ENCODE results near the gene ALG10B.
"Not testable (repeated sequence)": the region's sequence is repeated elsewhere in the genome, so short reads cannot be mapped to it uniquely, and the experiment has no call there.

ALG10B gene

GRCh38 chr12:38316391-38317129 lies at the start of gene ALG10B:
Gene ALG10B, plus strand, starts transcription at chr12:38316774. Its CDS starts 120 bp downstream, at chr12:38316894.
- in situ Hi-C loops (cut with MboI; ENCODE audit: low pct_unique_long_range_greater_than_20kb, low sequenced_read_pairs): loop anchor here (25.0 kb wide), 2 partner anchors 179 to 254 kb away; no protein-coding TSS in a partner anchor
- peak; percentile 99 for DNase-seq

DNA sequence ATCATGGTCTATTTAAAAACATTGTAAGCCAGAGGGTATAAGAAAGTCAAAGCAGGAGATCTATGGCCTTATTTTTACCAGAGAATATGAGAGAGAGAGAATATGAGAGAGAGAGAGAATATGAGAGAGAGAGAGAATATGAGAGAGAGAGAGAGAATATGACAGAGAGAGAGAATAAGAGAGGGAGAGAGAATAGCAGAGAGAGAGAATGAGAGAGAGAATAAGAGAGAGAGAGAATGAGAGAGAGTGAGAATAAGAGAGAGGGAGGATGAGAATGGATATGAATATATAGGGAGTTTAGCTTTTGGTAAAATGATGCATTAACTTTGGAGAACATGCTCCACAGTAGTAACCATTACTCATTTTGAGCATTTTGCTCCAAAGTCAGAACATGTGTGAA lies 48.0 kb upstream of the ALG10B start:
- in situ Hi-C loops (cut with MboI; ENCODE audit: low pct_unique_long_range_greater_than_20kb, low sequenced_read_pairs): no loop called here
- no peak for DNase-seq

DNA sequence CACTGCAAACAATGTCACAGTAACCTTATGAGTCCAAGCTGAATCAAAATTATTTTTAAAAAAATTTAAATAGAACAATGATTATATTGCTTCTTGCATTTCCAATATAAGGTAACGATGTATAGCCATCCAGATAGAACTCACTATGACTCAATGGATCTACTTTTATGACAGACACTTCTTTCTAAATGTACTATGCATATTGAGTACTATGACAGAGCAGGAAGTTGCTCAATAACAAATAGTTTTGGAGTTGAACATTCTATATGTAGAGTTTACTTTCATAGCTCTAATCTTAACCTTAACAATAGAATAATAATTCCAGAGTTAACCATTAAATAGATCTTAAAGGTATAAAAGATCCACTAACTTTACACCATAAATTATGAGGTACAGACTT lies 46.7 kb upstream of the ALG10B start:
- in situ Hi-C loops (cut with MboI; ENCODE audit: low pct_unique_long_range_greater_than_20kb, low sequenced_read_pairs): no loop called here
- DNase-seq: no peak

DNA sequence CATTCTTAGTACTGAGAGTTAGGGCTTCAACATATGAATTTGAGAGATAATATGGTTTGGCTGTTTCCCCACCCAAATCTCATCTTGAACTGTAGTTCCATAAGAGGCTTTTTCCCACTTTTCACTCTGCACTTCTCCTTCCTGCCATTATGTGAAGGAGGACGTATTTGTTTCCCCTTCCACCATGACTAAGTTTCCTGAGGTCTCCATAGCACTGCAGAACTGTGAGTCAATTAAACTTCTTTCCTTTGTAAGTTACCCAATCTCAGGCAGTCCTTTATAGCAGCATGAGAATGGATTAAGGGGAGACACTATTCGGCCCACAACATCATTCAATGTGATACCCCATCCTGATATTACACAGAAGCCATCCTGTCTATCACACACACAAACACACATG lies 36.8 kb upstream of the ALG10B start:
- no peak for DNase-seq
- in situ Hi-C loops (cut with MboI; ENCODE audit: low pct_unique_long_range_greater_than_20kb, low sequenced_read_pairs): no loop called here

- no peak for DNase-seq
- in situ Hi-C loops (cut with MboI; ENCODE audit: low pct_unique_long_range_greater_than_20kb, low sequenced_read_pairs): no loop called here
Measured at GRCh38 chr12:38282886-38283285, 33.7 kb upstream of the ALG10B start.

DNA sequence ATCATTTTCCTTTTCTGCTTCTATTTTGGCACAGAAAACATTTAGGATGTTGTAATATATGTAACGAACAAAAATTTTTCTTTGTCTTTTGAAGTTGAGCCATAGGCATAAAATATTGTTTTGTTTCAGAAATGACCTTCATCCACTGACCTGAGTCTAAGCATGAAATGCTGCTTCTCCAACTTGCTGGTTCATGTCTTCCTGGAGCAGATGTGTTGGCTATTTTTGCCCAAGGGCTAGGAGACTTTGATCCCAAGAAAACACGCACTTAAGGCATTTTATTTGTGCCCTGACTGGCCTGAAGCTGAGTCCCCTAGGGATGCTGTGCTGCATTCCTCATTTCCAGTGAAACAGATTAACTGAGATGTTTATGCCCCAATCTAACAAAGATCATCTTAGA lies 27.2 kb upstream of the ALG10B start:
- no peak for DNase-seq
- in situ Hi-C loops (cut with MboI; ENCODE audit: low pct_unique_long_range_greater_than_20kb, low sequenced_read_pairs): no loop called here

GRCh38 chr12:38291160-38291559 lies 25.4 kb upstream of the ALG10B start:
- DNase-seq: no peak
- in situ Hi-C loops (cut with MboI; ENCODE audit: low pct_unique_long_range_greater_than_20kb, low sequenced_read_pairs): no loop called here

DNA sequence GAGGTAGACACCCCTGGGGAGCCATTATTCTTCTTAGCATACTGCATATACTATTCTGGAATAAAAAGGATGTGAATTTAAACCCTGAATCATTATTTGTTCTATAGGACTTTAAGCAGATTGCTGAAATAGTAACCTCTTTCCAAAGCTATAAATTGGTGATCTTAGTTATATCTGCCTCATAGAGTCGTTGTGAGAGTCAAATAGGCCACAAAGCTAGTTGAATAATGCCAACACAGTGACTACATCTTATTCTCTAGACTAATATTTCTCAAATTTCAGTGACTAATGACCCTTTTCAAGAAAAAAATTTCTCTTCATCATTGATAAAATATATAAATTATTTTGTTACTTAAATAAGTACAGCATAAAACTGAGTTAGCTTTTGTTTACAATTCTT lies 13.6 kb upstream of the ALG10B start:
- in situ Hi-C loops (cut with MboI; ENCODE audit: low pct_unique_long_range_greater_than_20kb, low sequenced_read_pairs): loop anchor here (25.0 kb wide), 2 partner anchors 166 to 241 kb away; no protein-coding TSS in a partner anchor

DNA sequence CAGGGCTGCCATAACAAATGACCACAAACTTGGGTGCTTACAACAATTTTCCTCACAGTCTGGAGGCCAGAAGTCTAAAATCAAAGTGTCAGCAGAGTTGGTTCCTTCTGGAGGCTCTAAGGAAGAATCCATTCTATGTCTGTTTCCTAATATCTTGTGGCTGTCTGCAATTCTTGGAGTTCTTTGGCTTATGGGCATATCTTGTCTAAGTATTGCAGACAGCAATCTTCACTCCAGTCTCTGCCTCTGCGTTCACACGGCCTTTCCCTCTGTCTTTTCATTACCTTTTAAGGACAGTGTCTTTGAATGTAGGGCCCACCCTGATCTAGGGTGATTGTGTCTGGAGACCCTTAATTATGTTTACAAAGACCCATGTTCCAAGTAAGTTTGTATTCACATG lies 5.4 kb downstream of the ALG10B start:
- in situ Hi-C loops (cut with MboI; ENCODE audit: low pct_unique_long_range_greater_than_20kb, low sequenced_read_pairs): loop anchor here (25.0 kb wide), 2 partner anchors 185 to 260 kb away; no protein-coding TSS in a partner anchor

More for the DNA sequence above, 13.6 kb upstream of the ALG10B start:
- DNase-seq: not testable (repeated sequence)

DNA sequence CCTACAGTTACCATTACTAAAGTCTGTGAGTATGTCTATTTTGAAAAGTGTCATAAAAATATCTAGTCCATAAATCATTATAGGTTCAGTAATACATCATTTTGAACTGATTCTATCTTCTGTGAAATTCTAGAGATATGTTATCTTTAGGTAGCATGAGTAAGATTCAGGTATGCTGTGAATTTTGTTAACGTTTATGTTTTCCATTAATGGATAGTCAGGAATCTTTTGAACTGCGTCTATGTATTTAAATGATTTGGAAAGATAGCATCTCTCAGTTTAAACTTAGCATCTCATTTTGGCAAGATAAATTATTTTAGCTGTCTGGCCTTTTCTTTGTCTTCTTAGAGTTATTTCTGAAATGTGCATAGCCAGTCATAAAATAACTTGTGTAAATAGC lies 8.3 kb downstream of the ALG10B start:
- in situ Hi-C loops (cut with MboI; ENCODE audit: low pct_unique_long_range_greater_than_20kb, low sequenced_read_pairs): loop anchor here (25.0 kb wide), 3 partner anchors 188 to 587 kb away; partner anchors contain the start of gene CPNE8
- DNase-seq: no peak

More for the DNA sequence above, 5.4 kb downstream of the ALG10B start:
- not testable (repeated sequence) for DNase-seq

GRCh38 chr12:38327356-38327755 lies 10.8 kb downstream of the ALG10B start:
- in situ Hi-C loops (cut with MboI; ENCODE audit: low pct_unique_long_range_greater_than_20kb, low sequenced_read_pairs): loop anchor here (25.0 kb wide), 1 partner anchor 585 kb away; the partner anchor contains the start of gene CPNE8
- DNase-seq: no peak

GRCh38 chr12:38328306-38328895 lies 11.8 kb downstream of the ALG10B start:
- in situ Hi-C loops (cut with MboI; ENCODE audit: low pct_unique_long_range_greater_than_20kb, low sequenced_read_pairs): loop anchor here (25.0 kb wide), 1 partner anchor 584 kb away; the partner anchor contains the start of gene CPNE8
- peak; percentile 38 for DNase-seq

DNA sequence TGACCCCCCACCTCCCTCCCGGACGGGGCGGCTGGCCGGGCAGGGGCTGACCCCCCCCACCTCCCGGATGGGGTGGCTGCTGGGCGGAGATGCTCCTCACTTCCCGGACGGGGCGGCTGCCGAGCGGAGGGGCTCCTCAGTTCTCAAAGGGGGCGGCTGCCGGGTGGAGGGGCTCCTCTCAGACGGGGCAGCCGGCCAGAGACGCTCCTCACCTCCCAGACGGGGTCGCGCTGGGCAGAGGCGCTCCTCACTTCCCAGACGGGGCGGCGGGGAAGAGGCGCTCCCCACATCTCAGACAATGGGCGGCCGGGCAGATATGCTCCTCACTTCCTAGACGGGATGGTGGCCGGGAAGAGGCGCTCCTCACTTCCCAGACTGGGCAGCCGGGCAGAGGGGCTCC lies 13.8 kb downstream of the ALG10B start:
- DNase-seq: not testable (repeated sequence)
- in situ Hi-C loops (cut with MboI; ENCODE audit: low pct_unique_long_range_greater_than_20kb, low sequenced_read_pairs): loop anchor here (25.0 kb wide), 1 partner anchor 582 kb away; the partner anchor contains the start of gene CPNE8

DNA sequence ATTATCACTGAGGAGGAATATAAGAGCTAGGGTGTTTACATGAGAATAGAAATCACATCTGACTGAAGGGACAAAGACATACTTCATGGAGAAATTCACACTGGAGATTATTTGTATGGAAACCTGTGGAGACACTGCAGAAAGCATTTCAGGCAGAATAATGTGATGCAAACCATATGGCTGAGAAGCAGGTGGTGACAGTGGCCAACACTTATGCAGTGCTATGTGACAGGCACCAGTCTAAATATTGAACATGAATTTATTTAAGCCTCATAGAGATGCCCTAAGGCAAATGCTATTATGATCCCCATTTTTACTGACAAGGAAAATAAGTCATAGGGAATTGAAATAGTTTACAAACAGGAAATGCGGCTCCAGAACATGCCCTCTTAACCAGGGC lies 16.2 kb downstream of the ALG10B start:
- in situ Hi-C loops (cut with MboI; ENCODE audit: low pct_unique_long_range_greater_than_20kb, low sequenced_read_pairs): loop anchor here (25.0 kb wide), 1 partner anchor 579 kb away; the partner anchor contains the start of gene CPNE8
- DNase-seq: no peak

DNA sequence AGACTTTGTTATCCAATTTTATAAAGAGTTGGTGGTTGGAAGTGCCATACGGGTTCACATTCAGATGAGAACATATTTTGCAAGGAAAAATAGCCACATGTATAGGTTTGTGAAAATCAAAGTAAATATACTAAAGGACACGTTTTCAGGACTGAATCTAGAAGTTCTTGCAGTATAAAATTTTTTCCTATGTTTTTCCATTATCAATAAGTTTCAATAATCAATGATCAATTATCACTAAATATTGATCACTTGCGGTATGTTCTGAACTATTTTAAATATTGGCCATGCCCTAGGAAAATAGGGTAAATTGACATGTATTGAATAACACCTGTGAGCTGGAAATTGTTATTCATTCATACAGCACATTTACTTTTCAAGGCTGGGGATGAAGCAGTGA lies 25.9 kb downstream of the ALG10B start:
- in situ Hi-C loops (cut with MboI; ENCODE audit: low pct_unique_long_range_greater_than_20kb, low sequenced_read_pairs): loop anchor here (25.0 kb wide), 1 partner anchor 570 kb away; the partner anchor contains the start of gene CPNE8
- no peak for DNase-seq

- in situ Hi-C loops (cut with MboI; ENCODE audit: low pct_unique_long_range_greater_than_20kb, low sequenced_read_pairs): loop anchor here (25.0 kb wide), 1 partner anchor 569 kb away; the partner anchor contains the start of gene CPNE8
- not testable (repeated sequence) for DNase-seq
Measured at GRCh38 chr12:38343256-38343655, 26.7 kb downstream of the ALG10B start.

DNA sequence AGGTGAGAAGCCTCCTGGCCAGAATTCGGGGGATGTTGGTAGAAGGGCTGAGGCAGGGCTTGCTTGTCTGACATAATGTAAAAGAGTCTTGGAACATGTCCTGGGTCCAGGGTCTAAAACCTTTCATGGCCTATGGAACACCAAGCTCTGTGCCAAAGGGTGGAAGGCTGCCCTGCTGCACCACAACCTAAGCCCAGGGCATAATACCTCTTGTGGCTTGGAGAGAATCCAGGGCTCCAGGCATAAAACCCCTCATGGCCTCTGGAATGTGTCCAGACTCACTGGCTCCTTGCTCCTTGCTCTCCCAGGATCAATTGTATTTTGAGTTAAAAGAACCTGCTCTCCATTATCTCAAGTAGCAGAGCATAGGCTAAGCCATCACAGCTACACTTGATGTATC lies 27.3 kb downstream of the ALG10B start:
- DNase-seq: not testable (repeated sequence)

GRCh38 chr12:38350342-38351174 lies 34.0 kb downstream of the ALG10B start:
- DNase-seq: no peak
- in situ Hi-C loops (cut with MboI; ENCODE audit: low pct_unique_long_range_greater_than_20kb, low sequenced_read_pairs): no loop called here

More for the DNA sequence above, 27.3 kb downstream of the ALG10B start:
- in situ Hi-C loops (cut with MboI; ENCODE audit: low pct_unique_long_range_greater_than_20kb, low sequenced_read_pairs): loop anchor here (25.0 kb wide), 1 partner anchor 568 kb away; the partner anchor contains the start of gene CPNE8

DNA sequence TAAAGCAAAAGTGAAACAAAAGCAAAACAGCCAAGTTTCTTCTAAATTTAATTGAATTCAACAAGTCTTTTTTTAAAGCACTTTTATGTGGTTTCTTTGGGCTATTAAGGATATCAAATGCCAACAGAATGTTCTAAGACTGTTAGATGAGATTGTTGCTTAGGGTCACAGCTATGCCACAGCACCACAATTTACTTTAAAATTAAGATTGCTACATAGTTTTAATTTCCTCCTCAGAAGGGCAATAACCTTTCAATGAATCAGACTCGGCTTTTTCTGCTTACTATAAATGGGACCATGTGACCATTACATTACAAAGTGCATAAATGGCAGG lies 34.6 kb downstream of the ALG10B start:
- DNase-seq; in situ Hi-C loops (cut with MboI; ENCODE audit: low pct_unique_long_range_greater_than_20kb, low sequenced_read_pairs): not testable (repeated sequence)

All from KBM-7 (cell line).